ENCODE measurements around the gene PLCZ1.

PLCZ1 gene

DNA sequence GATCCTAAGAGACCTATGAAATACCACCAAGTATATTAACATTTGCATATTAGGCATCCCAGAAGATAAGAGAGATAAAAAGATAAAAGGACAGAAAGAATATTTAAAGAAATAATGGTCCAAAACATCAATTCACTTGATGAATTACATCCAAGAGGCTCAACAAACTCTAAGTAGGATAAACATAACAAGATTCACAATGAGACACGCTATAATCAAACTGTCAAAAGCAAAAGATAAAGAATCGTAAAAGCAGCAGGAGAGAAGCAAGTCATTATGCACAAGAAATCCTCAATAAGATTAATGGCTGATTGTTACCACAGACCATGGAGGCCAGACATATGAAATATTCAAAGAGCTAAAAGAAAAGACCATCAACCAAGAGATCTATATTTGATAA, 79.6 kb downstream of the PLCZ1 start:
- no peak for DNase-seq (ENCODE audit: low read depth)
- TF ChIP-seq CTCF (conservative IDR thresholded peaks at IDR 0.05; ENCODE audit: control insufficient read depth, insufficient read depth, low read depth, low read length), result no peak
- H3K4me3 ChIP-seq (ENCODE audit: control insufficient read depth, low read depth, low read length), result no peak overlapping the region

DNA sequence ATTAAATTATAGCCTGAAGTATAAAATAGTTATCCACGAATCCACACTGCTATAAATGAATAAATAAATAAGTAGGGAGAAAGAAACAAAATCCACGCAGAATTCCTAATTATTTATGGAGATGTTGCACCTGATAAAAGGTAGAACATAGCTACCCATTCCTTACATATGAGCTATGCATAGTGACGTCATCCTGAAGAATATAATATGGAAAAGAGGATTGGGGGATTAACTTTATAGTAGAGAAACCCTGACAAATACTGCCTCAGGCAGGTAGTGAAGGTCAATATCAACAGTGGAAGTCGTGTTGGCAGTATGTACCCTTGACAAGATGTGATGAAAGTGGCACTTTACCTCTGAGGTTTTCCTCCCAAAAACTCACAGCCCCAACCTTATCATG, 82.5 kb downstream of the PLCZ1 start:
- H3K4me3 ChIP-seq (ENCODE audit: control insufficient read depth, low read depth, low read length), result no peak overlapping the region
- no peak for DNase-seq (ENCODE audit: low read depth)
- no peak for TF ChIP-seq CTCF (conservative IDR thresholded peaks at IDR 0.05; ENCODE audit: control insufficient read depth, insufficient read depth, low read depth, low read length)

DNA sequence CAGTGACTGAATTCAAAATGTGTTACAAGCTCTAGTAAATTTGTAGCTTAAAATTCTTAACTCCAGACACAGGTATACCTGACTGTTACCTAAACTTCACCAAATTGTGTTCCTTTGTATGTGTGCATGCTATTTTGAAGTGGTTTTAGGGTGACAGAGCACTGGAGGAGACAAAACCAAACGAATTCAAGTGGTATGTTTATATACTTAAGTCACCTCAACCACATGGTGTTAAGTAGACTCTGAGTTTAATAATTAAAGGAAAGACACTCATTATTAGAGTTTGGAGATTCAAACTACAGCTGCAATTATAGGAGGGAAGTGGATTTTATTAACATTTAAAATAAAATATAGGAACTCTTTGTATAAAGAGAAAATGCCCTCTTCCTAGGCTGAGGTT, 84.3 kb downstream of the PLCZ1 start:
- TF ChIP-seq CTCF (conservative IDR thresholded peaks at IDR 0.05; ENCODE audit: control insufficient read depth, insufficient read depth, low read depth, low read length), result no peak
- DNase-seq (ENCODE audit: low read depth), result no peak
- no peak overlapping the region for H3K4me3 ChIP-seq (ENCODE audit: control insufficient read depth, low read depth, low read length)

- DNase-seq (ENCODE audit: low read depth), result no peak
- H3K4me3 ChIP-seq (ENCODE audit: control insufficient read depth, low read depth, low read length), result no peak overlapping the region
- TF ChIP-seq CTCF (conservative IDR thresholded peaks at IDR 0.05; ENCODE audit: control insufficient read depth, insufficient read depth, low read depth, low read length), result no peak
Measured at GRCh38 chr12:18652596-18652995, 85.2 kb downstream of the PLCZ1 start.

DNA sequence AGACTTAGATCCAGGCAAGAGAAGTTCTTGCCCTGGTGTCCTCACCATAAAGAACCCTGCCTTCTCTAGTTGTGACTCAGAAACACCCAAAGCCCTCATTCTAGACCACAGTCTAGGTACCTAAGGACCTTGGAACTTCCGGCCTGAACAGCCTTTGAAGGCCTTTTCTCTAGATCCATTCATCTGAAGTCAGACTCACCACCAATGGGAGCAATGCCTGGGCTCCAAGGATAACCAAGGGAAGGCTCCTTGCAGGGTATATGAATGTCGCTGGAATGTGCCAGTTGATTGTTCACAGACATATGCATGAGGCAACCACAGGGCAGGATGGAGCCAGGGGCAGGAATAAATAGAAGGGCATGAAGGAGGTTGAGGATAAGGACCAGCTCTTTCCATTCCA, 86.3 kb downstream of the PLCZ1 start:
- no peak for TF ChIP-seq CTCF (conservative IDR thresholded peaks at IDR 0.05; ENCODE audit: control insufficient read depth, insufficient read depth, low read depth, low read length)
- DNase-seq (ENCODE audit: low read depth), result no peak
- no peak overlapping the region for H3K4me3 ChIP-seq (ENCODE audit: control insufficient read depth, low read depth, low read length)

- TF ChIP-seq CTCF (conservative IDR thresholded peaks at IDR 0.05; ENCODE audit: control insufficient read depth, insufficient read depth, low read depth, low read length), result no peak
- H3K4me3 ChIP-seq (ENCODE audit: control insufficient read depth, low read depth, low read length), result no peak overlapping the region
- no peak for DNase-seq (ENCODE audit: low read depth)
Measured at GRCh38 chr12:18646286-18646890, 91.4 kb downstream of the PLCZ1 start.

DNA sequence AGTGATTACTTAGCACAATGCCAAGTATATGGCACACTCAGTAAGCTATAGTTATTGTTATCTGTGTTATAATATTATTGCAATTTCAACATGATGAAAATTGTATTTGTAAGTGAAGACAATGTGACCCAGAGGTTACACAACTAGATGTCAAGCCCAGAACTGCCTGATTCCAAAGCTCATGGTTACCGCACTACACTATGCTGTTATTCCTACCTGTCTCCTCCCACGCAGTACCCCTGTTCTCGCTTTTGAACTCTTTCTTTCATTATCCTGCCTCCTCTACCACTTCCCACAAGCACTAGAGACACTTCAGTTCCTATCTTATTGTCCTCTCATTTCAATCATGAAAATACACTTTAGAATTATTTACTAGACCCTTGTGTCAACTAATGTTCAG, 93.2 kb downstream of the PLCZ1 start:
- no peak for TF ChIP-seq CTCF (conservative IDR thresholded peaks at IDR 0.05; ENCODE audit: control insufficient read depth, insufficient read depth, low read depth, low read length)

More for the DNA sequence above, 93.2 kb downstream of the PLCZ1 start:
- no peak overlapping the region for H3K4me3 ChIP-seq (ENCODE audit: control insufficient read depth, low read depth, low read length)
- DNase-seq (ENCODE audit: low read depth), result no peak

All from fibroblast of mammary gland (primary cell).